MM.1S (cell line): ENCODE results near the gene SEC23A.

Experiments used
- CTCF ChIP-seq: fragments of 300-600 bp; sonication (generic); IDR thresholded peaks from 2 replicates; pipeline ENCODE4 v1.5.1; 2016; ENCODE audit warnings: antibody characterized with exemption, low read length, mixed read lengths
- EZH2 ChIP-seq: fragments of 300-600 bp; sonication (generic); optimal IDR thresholded peaks from 2 replicates; pipeline ENCODE3; 2017; ENCODE audit warnings: low read depth, mild to moderate bottlenecking, antibody characterized with exemption, low read length, mixed read lengths
- EZH2phosphoT487 ChIP-seq: fragments of 300-600 bp; sonication (generic); IDR thresholded peaks from 2 replicates; pipeline ENCODE4 v1.6.1; 2018; ENCODE audit warnings: antibody characterized with exemption, low read length

GRCh38 chr14:39138440-39138839 lies 35.4 kb upstream of the SEC23A start:
- TF ChIP-seq CTCF (no peak), EZH2 (no peak), EZH2phosphoT487 (no peak)
